Progenitor cell of endocrine pancreas (in vitro differentiated cells): Measurements from ENCODE around the gene TMEM101. TPM values are rescaled to one million over a fixed set of nuclear protein-coding genes. Genes with fewer than 3 reads are reported as not detected.

Experiments
- DNase-seq: peaks from one replicate; pipeline ENCODE4 v3.0.0; 2021; ENCODE audit warnings: low spot score; ENCODE audit not compliant: unreplicated experiment
- H3K27ac Mint-ChIP-seq: 2 replicates; pipeline ENCODE4 v1.8.0; 2021; ENCODE audit warnings: mild to moderate bottlenecking, moderate library complexity, mixed read lengths
- H3K27me3 Mint-ChIP-seq: 2 replicates; pipeline ENCODE4 v1.8.0; 2021; ENCODE audit warnings: mixed read lengths
- H3K36me3 Mint-ChIP-seq: 2 replicates; pipeline ENCODE4 v1.8.0; 2022; ENCODE audit warnings: mixed read lengths; ENCODE audit not compliant: insufficient read depth
- H3K4me1 Mint-ChIP-seq: 2 replicates; pipeline ENCODE4 v1.8.0; 2021; ENCODE audit warnings: low read depth, mixed read lengths
- H3K4me3 Mint-ChIP-seq: 2 replicates; pipeline ENCODE4 v1.8.0; 2021; ENCODE audit warnings: low read depth, mild to moderate bottlenecking, moderate library complexity, mixed read lengths
- H3K9me3 Mint-ChIP-seq: 2 replicates; pipeline ENCODE4 v1.8.0; 2021; ENCODE audit warnings: low read depth, mixed read lengths
- total RNA-seq: library from RNA; stranded (reverse); gene quantifications from 2 replicates; pipeline ENCODE4 v1.2.1, GENCODE V29; 2021
- TF ChIP-seq, protein P1 (sequence below): fragments of 200-600 bp; sonication (generic); IDR thresholded peaks from one replicate; pipeline ENCODE4 v1.5.0; 2021; ENCODE audit warnings: antibody characterized with exemption, mild to moderate bottlenecking; ENCODE audit not compliant: unreplicated experiment

Gene TMEM101
- total RNA-seq, 1 donor from 2014 or later, result 27.5 TPM

DNA sequence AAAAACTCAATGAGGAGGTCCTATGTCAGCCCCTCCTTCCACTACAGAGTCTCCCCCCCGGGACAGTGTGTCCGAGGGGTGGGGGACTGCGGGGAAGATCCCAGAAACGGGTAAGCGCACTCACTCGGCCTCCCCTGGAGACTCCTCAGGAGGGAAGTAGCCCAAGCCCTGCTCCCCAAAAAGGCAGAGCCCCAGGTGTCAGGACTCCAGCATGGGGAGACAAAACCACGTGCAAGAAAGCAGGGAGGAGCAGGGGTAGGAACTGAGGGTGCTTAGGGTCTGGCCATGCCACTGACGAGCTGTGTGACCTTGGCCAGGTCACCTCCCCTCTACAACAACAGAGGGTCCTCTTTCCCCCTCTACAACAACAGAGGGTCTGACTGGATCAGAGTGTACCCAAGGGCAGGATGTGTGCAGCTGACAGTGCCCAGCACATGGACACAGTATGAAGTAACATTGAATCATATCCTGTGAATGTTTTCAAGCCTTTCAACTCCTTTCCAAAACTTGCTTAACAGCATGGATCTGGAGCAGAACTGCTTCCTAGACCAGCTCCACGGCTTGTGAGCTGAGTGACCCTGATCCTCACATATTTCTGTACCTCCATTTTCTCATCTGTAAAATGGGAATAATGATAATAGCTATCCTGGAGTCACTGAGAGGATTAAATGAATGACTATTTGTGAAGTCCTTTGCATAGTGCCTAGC lies 12.5 kb downstream of the TMEM101 start:
- H3K36me3 Mint-ChIP-seq, result no peaks in the 10 kb centered on the region
- H3K4me1 Mint-ChIP-seq, result peaks cover 16% of the 10 kb centered on the region
- H3K4me3 Mint-ChIP-seq, result no peak overlapping the region
- no peak for DNase-seq
- no peak overlapping the region for H3K27ac Mint-ChIP-seq
- H3K9me3 Mint-ChIP-seq, result no peaks in the 10 kb centered on the region
- TF ChIP-seq, protein P1, sequence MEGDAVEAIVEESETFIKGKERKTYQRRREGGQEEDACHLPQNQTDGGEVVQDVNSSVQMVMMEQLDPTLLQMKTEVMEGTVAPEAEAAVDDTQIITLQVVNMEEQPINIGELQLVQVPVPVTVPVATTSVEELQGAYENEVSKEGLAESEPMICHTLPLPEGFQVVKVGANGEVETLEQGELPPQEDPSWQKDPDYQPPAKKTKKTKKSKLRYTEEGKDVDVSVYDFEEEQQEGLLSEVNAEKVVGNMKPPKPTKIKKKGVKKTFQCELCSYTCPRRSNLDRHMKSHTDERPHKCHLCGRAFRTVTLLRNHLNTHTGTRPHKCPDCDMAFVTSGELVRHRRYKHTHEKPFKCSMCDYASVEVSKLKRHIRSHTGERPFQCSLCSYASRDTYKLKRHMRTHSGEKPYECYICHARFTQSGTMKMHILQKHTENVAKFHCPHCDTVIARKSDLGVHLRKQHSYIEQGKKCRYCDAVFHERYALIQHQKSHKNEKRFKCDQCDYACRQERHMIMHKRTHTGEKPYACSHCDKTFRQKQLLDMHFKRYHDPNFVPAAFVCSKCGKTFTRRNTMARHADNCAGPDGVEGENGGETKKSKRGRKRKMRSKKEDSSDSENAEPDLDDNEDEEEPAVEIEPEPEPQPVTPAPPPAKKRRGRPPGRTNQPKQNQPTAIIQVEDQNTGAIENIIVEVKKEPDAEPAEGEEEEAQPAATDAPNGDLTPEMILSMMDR, result no peak
- peaks cover 45% of the 10 kb centered on the region for H3K27me3 Mint-ChIP-seq

DNA sequence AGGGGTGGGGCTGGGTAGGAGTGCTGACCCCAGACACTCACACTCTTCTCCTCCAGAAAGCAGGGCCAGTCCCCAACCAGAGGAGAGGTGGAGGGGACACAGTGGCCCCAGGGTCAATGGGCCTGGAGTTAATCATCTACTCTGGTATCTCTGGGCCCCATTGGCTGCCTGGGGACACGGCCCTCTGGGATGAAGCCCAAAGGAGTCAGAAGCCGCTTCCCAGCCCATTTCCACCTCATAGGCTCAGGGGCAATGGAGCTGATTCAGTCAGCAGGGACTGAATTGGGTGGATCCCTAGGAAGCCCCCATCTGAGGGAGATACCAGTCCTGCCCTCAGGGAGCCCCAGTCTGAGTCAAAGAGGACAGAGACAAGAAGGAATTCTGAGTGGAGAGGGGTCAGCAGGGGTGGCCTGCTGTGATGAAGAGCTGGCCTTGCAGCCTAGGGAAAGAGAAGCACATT lies 13.3 kb downstream of the TMEM101 start:
- TF ChIP-seq, protein P1, result no peak
- no peaks in the 10 kb centered on the region for H3K9me3 Mint-ChIP-seq
- no peaks in the 10 kb centered on the region for H3K36me3 Mint-ChIP-seq
- peaks cover 16% of the 10 kb centered on the region for H3K4me1 Mint-ChIP-seq
- no peak overlapping the region for H3K27ac Mint-ChIP-seq
- H3K27me3 Mint-ChIP-seq, result peaks cover 44% of the 10 kb centered on the region
- no peak for DNase-seq
- no peak overlapping the region for H3K4me3 Mint-ChIP-seq

DNA sequence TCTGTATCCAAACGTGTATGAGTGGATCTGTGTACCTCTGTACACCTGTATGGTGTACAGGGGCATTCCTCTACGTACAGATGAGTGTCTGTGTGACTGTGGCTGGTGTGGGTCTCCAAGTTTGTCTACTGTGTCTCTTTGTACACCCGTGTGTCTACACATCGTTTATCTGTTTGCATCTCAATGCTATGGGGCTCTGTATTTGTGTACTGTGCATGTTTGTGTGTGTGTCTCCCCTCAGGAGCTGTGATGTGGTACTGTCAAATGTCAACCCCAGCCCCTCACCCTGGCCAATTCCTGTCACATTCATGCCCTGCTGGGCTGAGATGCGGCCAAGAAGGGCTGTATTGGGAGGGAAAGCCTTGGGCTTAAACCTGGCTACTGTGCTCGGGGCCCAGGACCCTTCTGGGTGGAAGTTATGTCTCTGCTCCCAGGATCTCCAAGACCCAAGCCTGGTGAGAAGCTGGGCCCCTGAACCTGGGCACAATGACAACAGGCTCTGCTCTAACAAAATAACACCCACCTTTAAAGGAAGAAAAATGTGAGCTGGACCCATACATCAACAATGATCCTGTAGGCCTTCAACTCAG lies 13.8 kb downstream of the TMEM101 start:
- Mint-ChIP-seq H3K27me3 (peaks cover 41% of the 10 kb centered on the region), H3K4me1 (peaks cover 12% of the 10 kb centered on the region), H3K36me3 (no peaks in the 10 kb centered on the region), H3K9me3 (no peaks in the 10 kb centered on the region), H3K27ac (no peak overlapping the region), H3K4me3 (no peak overlapping the region)
- no peak for DNase-seq
- TF ChIP-seq, protein P1, result no peak

DNA sequence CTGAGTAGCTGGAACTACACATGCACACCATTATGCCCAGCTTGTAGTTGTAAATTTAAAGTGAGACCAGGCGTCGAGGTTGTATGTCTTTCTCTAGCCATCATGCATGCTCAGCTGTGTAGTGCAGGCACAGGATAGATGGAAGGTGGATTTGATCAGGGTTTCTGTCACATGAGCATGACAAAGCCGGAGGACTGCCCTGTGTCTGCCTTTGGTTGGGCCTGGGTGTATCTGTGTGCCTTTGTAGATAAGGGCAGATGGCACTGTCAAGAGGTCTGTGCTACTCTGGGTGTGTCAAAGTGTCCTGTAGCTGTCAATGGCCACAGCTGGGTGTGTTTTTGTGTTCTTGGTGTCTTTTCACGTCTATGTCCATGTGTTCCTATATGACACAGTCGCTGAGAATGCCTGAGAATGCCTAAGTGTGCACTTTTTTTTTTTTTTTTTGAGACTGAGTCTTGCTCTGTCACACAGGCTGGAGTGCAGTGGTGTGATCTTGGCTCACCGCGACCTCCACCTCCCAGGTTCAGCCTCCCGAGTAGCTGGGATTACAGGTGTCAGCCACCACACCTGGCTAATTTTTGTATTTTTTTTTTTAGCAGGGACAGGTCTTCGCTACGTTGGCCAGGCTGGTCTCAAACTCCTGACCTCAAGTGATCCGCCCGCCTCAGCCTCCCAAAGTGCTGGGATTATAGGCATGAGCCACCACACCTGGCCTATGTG lies 14.5 kb downstream of the TMEM101 start:
- Mint-ChIP-seq H3K4me1 (peaks cover 11% of the 10 kb centered on the region), H3K4me3 (no peak overlapping the region), H3K36me3 (no peaks in the 10 kb centered on the region), H3K9me3 (no peaks in the 10 kb centered on the region), H3K27me3 (peaks cover 39% of the 10 kb centered on the region), H3K27ac (peak overlapping the region; percentile 71)
- DNase-seq, result no peak
- TF ChIP-seq, protein P1, result no peak

DNA sequence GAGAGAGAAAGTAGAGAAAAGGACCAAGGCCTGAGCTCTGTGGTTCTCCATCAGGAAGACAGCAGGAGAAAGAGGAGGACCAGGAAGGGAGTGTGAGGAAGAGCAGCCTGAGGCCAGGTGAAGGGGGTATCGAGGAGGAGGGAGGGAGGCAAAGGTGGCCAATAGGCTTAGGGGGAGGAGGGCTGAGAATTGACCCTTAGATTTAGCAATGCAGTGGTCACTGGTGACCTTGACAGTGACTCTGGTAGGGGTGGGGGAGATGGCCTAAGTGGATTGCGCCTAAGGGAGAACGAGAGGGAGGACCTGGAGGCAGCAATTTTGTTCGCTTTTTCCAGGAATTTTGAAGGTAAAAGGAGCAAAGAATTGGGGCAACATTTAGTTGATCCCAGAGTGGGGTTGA lies 15.7 kb downstream of the TMEM101 start:
- peaks cover 42% of the 10 kb centered on the region for H3K27me3 Mint-ChIP-seq
- H3K4me3 Mint-ChIP-seq, result no peak overlapping the region
- peaks cover 11% of the 10 kb centered on the region for H3K4me1 Mint-ChIP-seq
- TF ChIP-seq, protein P1, result no peak
- H3K36me3 Mint-ChIP-seq, result no peaks in the 10 kb centered on the region
- no peak for DNase-seq
- H3K27ac Mint-ChIP-seq, result no peak overlapping the region
- H3K9me3 Mint-ChIP-seq, result no peaks in the 10 kb centered on the region
